ENCODE data around the gene FNIP2.
A peak's percentile ranks its signal among the peaks of the same experiment; 100 is the strongest.
"Not testable (repeated sequence)": the region's sequence is repeated elsewhere in the genome, so short reads cannot be mapped to it uniquely, and the experiment has no call there.

The FNIP2 gene

GRCh38 chr4:158915683-158916241 lies 146.9 kb downstream of the FNIP2 start:
- DNase-seq (ENCODE audit: low read depth), result peak; percentile 7
- TF ChIP-seq CTCF (IDR thresholded peaks at IDR 0.05; ENCODE audit: insufficient read depth, low read depth, low read length, missing control alignments), result no peak
- H3K4me3 ChIP-seq (ENCODE audit: low read depth, low read length), result no peak overlapping the region

GRCh38 chr4:158920452-158920996 lies 151.7 kb downstream of the FNIP2 start:
- DNase-seq (ENCODE audit: low read depth); H3K4me3 ChIP-seq (ENCODE audit: low read depth, low read length): not testable (repeated sequence)

GRCh38 chr4:158927774-158928173 lies 158.9 kb downstream of the FNIP2 start:
- H3K4me3 ChIP-seq (ENCODE audit: low read depth, low read length); DNase-seq (ENCODE audit: low read depth): not testable (repeated sequence)

- H3K4me3 ChIP-seq (ENCODE audit: low read depth, low read length), result no peak overlapping the region
- TF ChIP-seq CTCF (IDR thresholded peaks at IDR 0.05; ENCODE audit: insufficient read depth, low read depth, low read length, missing control alignments), result no peak
- DNase-seq (ENCODE audit: low read depth), result no peak
Measured at GRCh38 chr4:158929939-158930638, 161.3 kb downstream of the FNIP2 start.

- DNase-seq (ENCODE audit: low read depth), result no peak
- H3K4me3 ChIP-seq (ENCODE audit: low read depth, low read length), result no peak overlapping the region
- no peak for TF ChIP-seq CTCF (IDR thresholded peaks at IDR 0.05; ENCODE audit: insufficient read depth, low read depth, low read length, missing control alignments)
Measured at GRCh38 chr4:158930639-158930972, 161.8 kb downstream of the FNIP2 start.

- H3K4me3 ChIP-seq (ENCODE audit: low read depth, low read length), result no peak overlapping the region
- DNase-seq (ENCODE audit: low read depth), result no peak
- TF ChIP-seq CTCF (IDR thresholded peaks at IDR 0.05; ENCODE audit: insufficient read depth, low read depth, low read length, missing control alignments), result no peak
Measured at GRCh38 chr4:158933236-158933635, 164.4 kb downstream of the FNIP2 start.

GRCh38 chr4:158934996-158935669 lies 166.3 kb downstream of the FNIP2 start:
- DNase-seq (ENCODE audit: low read depth), result no peak
- no peak for TF ChIP-seq CTCF (IDR thresholded peaks at IDR 0.05; ENCODE audit: insufficient read depth, low read depth, low read length, missing control alignments)
- H3K4me3 ChIP-seq (ENCODE audit: low read depth, low read length), result no peak overlapping the region
